GM23338 (cell line): Measurements from ENCODE around the gene NTMT2.

Experiments used
- CTCF ChIP-seq, 2 experiments: fragments of 200-600 bp in 1 of 2; sonication (generic) in 1 of 2; conservative IDR thresholded peaks; 2 replicates each; pipeline versions ENCODE4 v1.5.1 to v1.6.1; 2016 to 2017; ENCODE audit warnings: antibody characterized with exemption in 2 of 2, low read depth in 2 of 2, mild to moderate bottlenecking in 2 of 2, moderate library complexity in 1 of 2
- EZH2 ChIP-seq: fragments of 200-600 bp; sonication (generic); IDR thresholded peaks from one replicate; pipeline ENCODE4 v1.8.0; 2017; ENCODE audit warnings: antibody characterized with exemption, mild to moderate bottlenecking, low read depth; ENCODE audit not compliant: unreplicated experiment
- EZH2phosphoT487 ChIP-seq: fragments of 200-600 bp; sonication (generic); IDR thresholded peaks from one replicate; pipeline ENCODE4 v1.8.1; 2018; ENCODE audit warnings: antibody characterized with exemption; ENCODE audit not compliant: unreplicated experiment
- JUNB ChIP-seq: IDR thresholded peaks from one replicate; pipeline ENCODE4 v1.6.1; 2016; ENCODE audit warnings: antibody characterized with exemption; ENCODE audit not compliant: unreplicated experiment
- NANOG ChIP-seq: IDR thresholded peaks from 2 replicates; pipeline ENCODE4 v1.6.1; 2016; ENCODE audit warnings: antibody characterized with exemption, borderline replicate concordance
- POLR2AphosphoS5 ChIP-seq: IDR thresholded peaks from 2 replicates; pipeline ENCODE4 v1.6.1; 2016; ENCODE audit warnings: antibody characterized with exemption, low read depth
- STAT1 ChIP-seq: IDR thresholded peaks from one replicate; pipeline ENCODE4 v1.6.1; 2016; ENCODE audit warnings: antibody characterized with exemption; ENCODE audit not compliant: unreplicated experiment

GRCh38 chr1:170096806-170097340 is 48.9 kb upstream of the NTMT2 start:
- TF ChIP-seq CTCF (conservative IDR thresholded peaks at IDR 0.05; ENCODE audit: low read depth in 2 of 2): no peak
- no peak for TF ChIP-seq NANOG
- no peak for TF ChIP-seq STAT1
- no peak for TF ChIP-seq POLR2AphosphoS5
- TF ChIP-seq EZH2phosphoT487: no peak
- TF ChIP-seq EZH2: no peak
- no peak for TF ChIP-seq JUNB
